Aorta (tissue), 5 donors: ENCODE data around the gene CLUH. TPM values are rescaled to one million over a fixed set of nuclear protein-coding genes. Genes with fewer than 3 reads are reported as not detected.

Experiments
- ATAC-seq: fragments of 200-7000 bp; cut with Tn5 transposase; one replicate; pipeline ENCODE4 v1.9.1; 2022; ENCODE audit warnings: moderate library complexity; ENCODE audit not compliant: low FRiP score
- DNase-seq, 2 donors: peaks; one replicate each; pipeline ENCODE4 v3.0.0-alpha.2; 2020
- H3K27ac ChIP-seq, 2 donors: one replicate each; pipeline ENCODE4 v1.5.1; 2013; ENCODE audit warnings: low read length in 2 of 2, mild to moderate bottlenecking in 2 of 2, moderate library complexity in 2 of 2, control low read depth in 1 of 2, inconsistent platforms in 1 of 2, low read depth in 1 of 2
- H3K27me3 ChIP-seq, 2 donors: one replicate each; pipeline ENCODE4 v1.6.1; 2013; ENCODE audit warnings: control low read depth in 1 of 2, low read length in 1 of 2, mild to moderate bottlenecking in 1 of 2, moderate library complexity in 1 of 2; ENCODE audit not compliant: insufficient read depth in 2 of 2, control insufficient read depth in 1 of 2
- H3K36me3 ChIP-seq, 2 donors: one replicate each; pipeline ENCODE4 v1.6.1; 2013; ENCODE audit warnings: control low read depth in 1 of 2, low read length in 1 of 2, mild to moderate bottlenecking in 1 of 2; ENCODE audit not compliant: insufficient read depth in 2 of 2, control insufficient read depth in 1 of 2
- H3K4me1 ChIP-seq, 2 donors: one replicate each; pipeline ENCODE4 v1.6.1; 2013; ENCODE audit warnings: low read length in 2 of 2, control low read depth in 1 of 2, mild to moderate bottlenecking in 1 of 2, moderate library complexity in 1 of 2; ENCODE audit not compliant: insufficient read depth in 2 of 2, control insufficient read depth in 1 of 2
- H3K4me3 ChIP-seq, 2 donors: one replicate each; pipeline ENCODE4 v1.5.1; 2013; ENCODE audit warnings: low read length in 2 of 2, control low read depth in 1 of 2, mild to moderate bottlenecking in 1 of 2
- H3K9me3 ChIP-seq: one replicate; pipeline ENCODE4 v1.6.1; 2013; ENCODE audit warnings: mild to moderate bottlenecking, low read length; ENCODE audit not compliant: control insufficient read depth
- WGBS, 2 donors: extraction: QIAGEN DNeasy Blood & Tissue Kit; methylation state at CpG; one replicate each; pipeline ENCODE4 v1.1.7; 2013; 5-methylcytosine and 5-hydroxymethylcytosine counted together
- intact Hi-C, 2 donors: fragments of 100-400 bp; cut with DNase I; formaldehyde crosslinking; loops; one replicate each; pipeline versions ENCODE4 v1.14.2 to v1.15.0; 2022
- long read RNA-seq, 2 donors: library from polyadenylated mRNA; unstranded; transcript quantifications; one replicate each; pipeline ENCODE4 v2.0.0, GENCODE V29; 2020 to 2021
- polyA plus RNA-seq, 2 donors: library from polyadenylated mRNA; stranded (reverse); fragments of 200-250 nt; gene quantifications; one replicate each; pipeline ENCODE4 v1.2.3, GENCODE V29; 2013
- total RNA-seq, 2 donors: library from RNA; stranded (reverse); fragmentation: NEBNext Ultra II Directional; extraction: Animal tissue kit (Norgen Biotek cat#: 25700); gene quantifications; one replicate each; pipeline ENCODE4 v1.2.1, GENCODE V29; 2021
- donor health status: healthy with polysubstance abuse.
- donor health status: Bipolar disorder and iron deficiency.
- donor health status: DM: no; HTN: no; CAD: no.
- donor health status: DM: no; HTN: no; CAD: no.
- donor health status: DM: yes; HTN: yes; CAD: no.

Gene CLUH
- total RNA-seq: 10 to 100 TPM; 33.5 to 35.1 TPM
- 10 to 100 TPM; 17.3 to 23.6 TPM for polyA plus RNA-seq
- long read RNA-seq, donor 1, partial matches to known transcripts: 58 of 59 reads
- long read RNA-seq, donor 1, other reads (novel, unspliced or antisense): 1 of 59 reads
- long read RNA-seq, donor 2, partial matches to known transcripts: 12 of 16 reads
- long read RNA-seq, donor 2, other reads (novel, unspliced or antisense): 4 of 16 reads

GRCh38 chr17:2711608-2712299 is at the start of gene CLUH:
TSS of gene CLUH (minus strand) at chr17:2711764. CDS start at chr17:2711661, 103 bp downstream.
- WGBS, 2 donors: 1 to 3% methylated on average over 49 to 76 of the region's 76 CpGs
- peak within 1 kb of the TSS; percentile 67 to 82 for H3K4me3 ChIP-seq
- peak; percentile 95 for ATAC-seq
- DNase-seq: peak; percentile 98 to 99
- no peaks in the 10 kb centered on the region for H3K27me3 ChIP-seq
- H3K36me3 ChIP-seq: no peaks in the 10 kb centered on the region
- intact Hi-C loops: loop anchor here in 1 of 2 donors (5.0 kb wide), 1 partner anchor 199 kb away; the partner anchor contains the start of gene METTL16
- H3K27ac ChIP-seq: no peak within 1 kb of the TSS
- no peaks in the 10 kb centered on the region for H3K9me3 ChIP-seq
- peaks cover 0 to 2% of the 10 kb centered on the region in 2 donors for H3K4me1 ChIP-seq

- intact Hi-C loops: no loop called here
- H3K4me1 ChIP-seq: no peaks in the 10 kb centered on the region
- WGBS, 2 donors: 72 to 75% methylated on average over 4 of the region's 4 CpGs
- no peaks in the 10 kb centered on the region for H3K9me3 ChIP-seq
- H3K4me3 ChIP-seq: no peak overlapping the region
- ATAC-seq (no peak), DNase-seq (no peak)
- H3K27me3 ChIP-seq: peaks cover 0 to 3% of the 10 kb centered on the region in 2 donors
- no peaks in the 10 kb centered on the region for H3K36me3 ChIP-seq
- H3K27ac ChIP-seq: no peak overlapping the region
Observed at GRCh38 chr17:2758870-2759269, 47.3 kb upstream of the CLUH start.

GRCh38 chr17:2755891-2756724 is 44.5 kb upstream of the CLUH start:
- ATAC-seq (no peak), DNase-seq (no peak)
- no peaks in the 10 kb centered on the region for H3K4me1 ChIP-seq
- intact Hi-C loops: no loop called here
- no peaks in the 10 kb centered on the region for H3K36me3 ChIP-seq
- peaks cover 0 to 3% of the 10 kb centered on the region in 2 donors for H3K27me3 ChIP-seq
- no peaks in the 10 kb centered on the region for H3K9me3 ChIP-seq
- WGBS, 2 donors: 1 to 2% methylated on average over 37 to 46 of the region's 46 CpGs
- H3K4me3 ChIP-seq: peak overlapping the region in 1 of 2 donors; percentile 22
- no peak overlapping the region for H3K27ac ChIP-seq

GRCh38 chr17:2751491-2751890 is 39.9 kb upstream of the CLUH start:
- no peak for DNase-seq
- intact Hi-C loops: no loop called here
- H3K4me3 ChIP-seq: no peak overlapping the region
- H3K4me1 ChIP-seq: no peaks in the 10 kb centered on the region
- no peaks in the 10 kb centered on the region for H3K9me3 ChIP-seq
- ATAC-seq: no peak
- no peaks in the 10 kb centered on the region for H3K36me3 ChIP-seq
- WGBS, 2 donors: 67 to 78% methylated on average over 2 of the region's 2 CpGs
- H3K27me3 ChIP-seq: no peaks in the 10 kb centered on the region
- no peak overlapping the region for H3K27ac ChIP-seq

- WGBS, 2 donors: 82 to 87% methylated on average over 2 of the region's 2 CpGs
- Histone ChIP-seq H3K36me3 (no peaks in the 10 kb centered on the region), H3K27ac (no peak overlapping the region), H3K27me3 (no peaks in the 10 kb centered on the region), H3K4me3 (no peak overlapping the region), H3K4me1 (no peaks in the 10 kb centered on the region), H3K9me3 (no peaks in the 10 kb centered on the region)
- no peak for ATAC-seq
- no peak for DNase-seq
- intact Hi-C loops: no loop called here
Observed at GRCh38 chr17:2750721-2751120, 39.2 kb upstream of the CLUH start.

- intact Hi-C loops: no loop called here
- H3K36me3 ChIP-seq: no peaks in the 10 kb centered on the region
- H3K9me3 ChIP-seq: no peaks in the 10 kb centered on the region
- H3K4me1 ChIP-seq: no peaks in the 10 kb centered on the region
- H3K27me3 ChIP-seq: no peaks in the 10 kb centered on the region
- DNase-seq (peak; percentile 79 to 90), ATAC-seq (peak; percentile 89)
- H3K4me3 ChIP-seq: no peak overlapping the region
- no peak overlapping the region for H3K27ac ChIP-seq
- 2% methylated on average over 10 to 35 of the region's 35 CpGs for WGBS, 2 donors
Observed at GRCh38 chr17:2749784-2750181, 38.2 kb upstream of the CLUH start.

GRCh38 chr17:2749058-2749783 is 37.7 kb upstream of the CLUH start, which contains the start of gene CCDC92B:
TSS of gene CCDC92B (minus strand) at chr17:2749652. CDS start at chr17:2735145, 14,507 bp downstream.
- H3K36me3 ChIP-seq: no peaks in the 10 kb centered on the region
- no peaks in the 10 kb centered on the region for H3K27me3 ChIP-seq
- WGBS, 2 donors: 3% methylated on average over 31 to 76 of the region's 76 CpGs
- no peaks in the 10 kb centered on the region for H3K9me3 ChIP-seq
- no peak for ATAC-seq
- H3K27ac ChIP-seq: no peak within 1 kb of the TSS
- DNase-seq: no peak
- no peaks in the 10 kb centered on the region for H3K4me1 ChIP-seq
- intact Hi-C loops: no loop called here
- no peak within 1 kb of the TSS for H3K4me3 ChIP-seq

GRCh38 chr17:2745317-2746037 is 33.9 kb upstream of the CLUH start:
- H3K4me1 ChIP-seq: no peaks in the 10 kb centered on the region
- H3K27me3 ChIP-seq: no peaks in the 10 kb centered on the region
- DNase-seq (no peak), ATAC-seq (no peak)
- no peaks in the 10 kb centered on the region for H3K9me3 ChIP-seq
- intact Hi-C loops: no loop called here
- H3K36me3 ChIP-seq: no peaks in the 10 kb centered on the region
- no peak overlapping the region for H3K27ac ChIP-seq
- whole genome bisulfite sequencing, 2 donors: 16 to 17% methylated on average over 11 of the region's 11 CpGs
- H3K4me3 ChIP-seq: no peak overlapping the region
